DND-41 (cell line): Measurements from ENCODE around the gene PTPRZ1.

ENCODE experiments used
- ATAC-seq: fragments of 200-7000 bp; cut with Tn5 transposase; 3 replicates; pipeline ENCODE4 v1.9.1; 2021; ENCODE audit warnings: low read depth; ENCODE audit not compliant: insufficient read depth
- DNase-seq: peaks from one replicate; pipeline ENCODE4 v3.0.0-alpha.2; 2020
- H2AFZ ChIP-seq: 2 replicates; pipeline ENCODE4 v1.6.0; 2012; ENCODE audit warnings: low read depth, low read length
- H3K27ac ChIP-seq: 2 replicates; pipeline ENCODE4 v1.5.1; 2012; ENCODE audit warnings: low read length, inconsistent platforms
- H3K27me3 ChIP-seq: fragments of 200-600 bp; sonication (generic); 2 replicates; pipeline ENCODE4 v1.6.0; 2012; ENCODE audit warnings: low read length, mild to moderate bottlenecking, inconsistent platforms; ENCODE audit not compliant: insufficient read depth, poor library complexity
- H3K36me3 ChIP-seq: 2 replicates; pipeline ENCODE4 v1.5.1; 2012; ENCODE audit warnings: low read length, inconsistent platforms; ENCODE audit not compliant: insufficient read depth
- H3K4me1 ChIP-seq: 2 replicates; pipeline ENCODE4 v1.5.1; 2012; ENCODE audit warnings: mild to moderate bottlenecking, low read length; ENCODE audit not compliant: insufficient read depth
- H3K4me2 ChIP-seq: 2 replicates; pipeline ENCODE4 v1.6.0; 2012; ENCODE audit warnings: mild to moderate bottlenecking, moderate library complexity, low read length, inconsistent platforms; ENCODE audit not compliant: insufficient read depth
- H3K4me3 ChIP-seq, 2 experiments: fragments of 200-600 bp in 1 of 2; shearing (Covaris generic) in 1 of 2; 2 replicates each; pipeline ENCODE4 v1.5.1; 2012 to 2016; ENCODE audit warnings: inconsistent platforms in 2 of 2, low read length in 2 of 2, mild to moderate bottlenecking in 2 of 2, low read depth in 1 of 2, moderate library complexity in 1 of 2
- H3K79me2 ChIP-seq: 2 replicates; pipeline ENCODE4 v1.6.0; 2012; ENCODE audit warnings: low read length, inconsistent platforms; ENCODE audit not compliant: insufficient read depth
- H3K9ac ChIP-seq: 2 replicates; pipeline ENCODE4 v1.6.0; 2012; ENCODE audit warnings: low read depth, mild to moderate bottlenecking, inconsistent platforms, low read length, moderate library complexity
- H3K9me3 ChIP-seq: 2 replicates; pipeline ENCODE4 v1.5.1; 2012; ENCODE audit warnings: low read length, moderate library complexity, mild to moderate bottlenecking, inconsistent platforms; ENCODE audit not compliant: insufficient read depth, severe bottlenecking
- H4K20me1 ChIP-seq: 2 replicates; pipeline ENCODE4 v1.6.0; 2012; ENCODE audit warnings: low read length; ENCODE audit not compliant: insufficient read depth
- CTCF ChIP-seq: IDR thresholded peaks from 2 replicates; pipeline ENCODE4 v1.5.1; 2012; ENCODE audit warnings: borderline replicate concordance, low read length, moderate library complexity, mild to moderate bottlenecking; ENCODE audit not compliant: poor library complexity, severe bottlenecking; ENCODE audit errors: extremely low read depth
- EZH2 ChIP-seq: IDR thresholded peaks from 3 replicates; pipeline ENCODE4 v1.6.1; 2012; ENCODE audit warnings: borderline replicate concordance, low read depth, mild to moderate bottlenecking, moderate library complexity, low read length, inconsistent platforms; ENCODE audit not compliant: severe bottlenecking

PTPRZ1 gene

GRCh38 chr7:122046402-122046801 is 173.4 kb downstream of the PTPRZ1 start:
- H2AFZ ChIP-seq, result no peak overlapping the region
- no peak for ATAC-seq

GRCh38 chr7:122054393-122054792 is 181.4 kb downstream of the PTPRZ1 start:
- DNase-seq (no peak), ATAC-seq (no peak)
- no peak overlapping the region for H3K4me3 ChIP-seq
- H4K20me1 ChIP-seq, result no peaks in the 10 kb centered on the region
- H3K79me2 ChIP-seq, result no peaks in the 10 kb centered on the region
- H2AFZ ChIP-seq, result no peak overlapping the region
- TF ChIP-seq EZH2 (no peak), CTCF (no peak)
- H3K9me3 ChIP-seq, result no peaks in the 10 kb centered on the region
- H3K27me3 ChIP-seq, result no peaks in the 10 kb centered on the region
- no peaks in the 10 kb centered on the region for H3K4me1 ChIP-seq
- no peak overlapping the region for H3K27ac ChIP-seq
- no peaks in the 10 kb centered on the region for H3K36me3 ChIP-seq
- no peak overlapping the region for H3K9ac ChIP-seq
- no peak overlapping the region for H3K4me2 ChIP-seq

More at GRCh38 chr7:122046402-122046801, 173.4 kb downstream of the PTPRZ1 start:
- Histone ChIP-seq H3K36me3 (no peaks in the 10 kb centered on the region), H3K4me2 (no peak overlapping the region), H3K4me1 (no peaks in the 10 kb centered on the region), H3K4me3 (no peak overlapping the region), H3K27ac (no peak overlapping the region), H3K9ac (no peak overlapping the region), H3K79me2 (no peaks in the 10 kb centered on the region), H3K27me3 (no peaks in the 10 kb centered on the region), H4K20me1 (no peaks in the 10 kb centered on the region), H3K9me3 (no peaks in the 10 kb centered on the region)
- no peak for DNase-seq
- TF ChIP-seq EZH2 (no peak), CTCF (no peak)

GRCh38 chr7:122055073-122055472 is 182.1 kb downstream of the PTPRZ1 start:
- H3K36me3 ChIP-seq, result no peaks in the 10 kb centered on the region
- ATAC-seq, result no peak

More at GRCh38 chr7:122055073-122055472, 182.1 kb downstream of the PTPRZ1 start:
- H2AFZ ChIP-seq, result no peak overlapping the region
- H3K79me2 ChIP-seq, result no peaks in the 10 kb centered on the region
- DNase-seq, result no peak
- H3K4me1 ChIP-seq, result no peaks in the 10 kb centered on the region
- H3K9ac ChIP-seq, result no peak overlapping the region
- TF ChIP-seq EZH2, result no peak
- TF ChIP-seq CTCF, result no peak
- no peaks in the 10 kb centered on the region for H3K27me3 ChIP-seq
- no peaks in the 10 kb centered on the region for H4K20me1 ChIP-seq
- H3K9me3 ChIP-seq, result no peaks in the 10 kb centered on the region
- H3K4me2 ChIP-seq, result no peak overlapping the region
- H3K27ac ChIP-seq, result no peak overlapping the region
- no peak overlapping the region for H3K4me3 ChIP-seq
